A549 (cell line): Measurements from ENCODE around the gene ANKRD36. TPM values are rescaled to one million over a fixed set of nuclear protein-coding genes. Genes with fewer than 3 reads are reported as not detected.
"Not testable (repeated sequence)": the region's sequence is repeated elsewhere in the genome, so short reads cannot be mapped to it uniquely, and the experiment has no call there.

Experiments
- ATAC-seq, 2 experiments: fragments of 200-7000 bp in 1 of 2; fragments of >200 bp in 1 of 2; cut with Nextera tagmentation in 1 of 2; cut with Tn5 transposase in 1 of 2; 3 replicates each; pipeline versions ENCODE4 v1.8.0 to v1.9.1; 2018 to 2020; ENCODE audit warnings: mild to moderate bottlenecking in 1 of 2, moderate library complexity in 1 of 2
- CTCF ChIA-PET: fragments of 300-600 bp; sonication (Branson Sonifier 250); formaldehyde crosslinking; extraction: SDS; loops from one replicate; lab custom pipeline; 2021; ENCODE audit warnings: antibody characterized with exemption, inconsistent platforms; lab: Yijun Ruan, JAX
- POLR2A ChIA-PET: fragments of 350-600 bp; formaldehyde crosslinking; extraction: SDS; loops from one replicate; lab custom pipeline; 2021; ENCODE audit warnings: antibody characterized with exemption, inconsistent platforms; lab: Yijun Ruan, JAX
- DNase-seq, 2 experiments: peaks; one replicate each; pipeline versions ENCODE4 v3.0.0 to v3.0.0-alpha.2; 2011 to 2016; ENCODE audit warnings: low read depth in 1 of 2, low spot score in 1 of 2
- FAIRE-seq: peaks from 2 replicates; lab custom pipeline; 2011; peaks lifted over from hg19 to GRCh38; lab: Jason Lieb, UNC
- H3K27ac ChIP-seq, 2 experiments: fragments of >200 bp; sonication (Bioruptor Twin); formaldehyde crosslinking; 3 replicates each; pipeline ENCODE4 v1.5.1; 2016 to 2017
- H3K4me1 ChIP-seq: fragments of >200 bp; sonication (Bioruptor Twin); formaldehyde crosslinking; 3 replicates; pipeline ENCODE4 v1.6.1; 2016
- H3K4me2 ChIP-seq: fragments of >200 bp; sonication (Bioruptor Twin); formaldehyde crosslinking; 3 replicates; pipeline ENCODE4 v1.6.1; 2016
- H3K4me3 ChIP-seq: fragments of >200 bp; sonication (Bioruptor Twin); formaldehyde crosslinking; 3 replicates; pipeline ENCODE4 v1.5.1; 2016
- H3K9me3 ChIP-seq: fragments of >200 bp; sonication (Bioruptor Twin); formaldehyde crosslinking; 3 replicates; pipeline ENCODE4 v1.6.1; 2016
- ESRRA ChIP-seq: fragments of 150-350 bp; IDR thresholded peaks from 2 replicates; pipeline ENCODE4 v1.6.1; 2014; ENCODE audit warnings: mild to moderate bottlenecking, low read length, borderline replicate concordance
- FOSB ChIP-seq: fragments of 250-450 bp; sonication (Bioruptor Pico); IDR thresholded peaks from 2 replicates; pipeline ENCODE4 v1.5.0; 2020; ENCODE audit warnings: mild to moderate bottlenecking, moderate library complexity
- HMGXB4 ChIP-seq: fragments of 250-450 bp; sonication (Bioruptor Pico); IDR thresholded peaks from 2 replicates; pipeline ENCODE4 v1.5.0; 2021; ENCODE audit warnings: mild to moderate bottlenecking, moderate library complexity, borderline replicate concordance
- NPAS2 ChIP-seq: fragments of 250-450 bp; sonication (Bioruptor Pico); IDR thresholded peaks from 2 replicates; pipeline ENCODE4 v1.8.0; 2022; ENCODE audit warnings: mild to moderate bottlenecking, moderate library complexity, borderline replicate concordance
- POLR2A ChIP-seq: IDR thresholded peaks from 2 replicates; pipeline ENCODE4 v1.6.1; 2012; ENCODE audit warnings: mild to moderate bottlenecking, low read length
- RAD21 ChIP-seq, 2 experiments: fragments of >200 bp in 1 of 2; sonication (Bioruptor Twin) in 1 of 2; formaldehyde crosslinking in 1 of 2; IDR thresholded peaks in 1 of 2; conservative IDR thresholded peaks in 1 of 2; 2 replicates in 1 of 2; 3 replicates in 1 of 2; pipeline ENCODE4 v1.6.1; 2012 to 2018; ENCODE audit warnings: inconsistent platforms in 1 of 2
- REST ChIP-seq: fragments of 200-600 bp; sonication (generic); IDR thresholded peaks from 2 replicates; pipeline ENCODE4 v1.6.1; 2016; ENCODE audit warnings: antibody characterized with exemption, mild to moderate bottlenecking, moderate library complexity
- WGBS: methylation state at CpG from one replicate; pipeline ENCODE4 v1.1.6; 2017; ENCODE audit errors: missing lambda C conversion rate; 5-methylcytosine and 5-hydroxymethylcytosine counted together
- polyA plus RNA-seq, 4 experiments: library from polyadenylated mRNA; depleted of rRNA in 3 of 4; stranded (reverse); fragments of >200 nt; fragmentation: RNase III in 1 of 4; extraction: RNeasy Plus Mini Kit Qiagen cat#74134 plus additional on column Dnase treatment in 1 of 4; gene quantifications; 2 replicates in 3 of 4; 3 replicates in 1 of 4; pipeline ENCODE4 v1.2.3, GENCODE V29; 2011 to 2017

The ANKRD36 gene
- polyA plus RNA-seq, 2 of the 4 experiments (the other 2 are of a cell fraction) = 4.5 to 15.0 TPM

DNA sequence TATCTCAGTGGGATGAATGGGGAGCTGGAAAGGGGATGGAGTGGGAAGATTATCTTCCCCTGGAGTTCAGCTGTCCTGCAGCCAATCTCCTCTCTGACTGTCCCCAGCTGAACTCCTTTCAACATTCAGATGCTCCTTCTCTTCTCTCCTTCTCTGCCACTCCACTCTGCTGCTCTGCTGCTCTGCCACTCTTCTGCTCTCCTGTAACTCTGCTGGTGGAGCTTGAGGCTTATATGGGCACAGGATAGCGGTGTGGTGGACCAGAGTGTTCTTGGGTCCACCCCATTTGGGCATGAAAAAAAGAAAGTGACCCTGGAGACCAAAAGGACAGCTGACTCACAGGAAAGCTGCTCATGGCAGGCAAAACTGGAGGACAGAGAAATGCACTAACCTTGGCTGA is 44.9 kb upstream of the ANKRD36 start:
- Histone ChIP-seq H3K9me3 (no peaks in the 10 kb centered on the region), H3K4me1 (no peaks in the 10 kb centered on the region), H3K27ac (no peak overlapping the region), H3K4me3 (no peak overlapping the region), H3K4me2 (no peak overlapping the region)
- DNase-seq = no peak
- peak in 1 of 2 experiments; percentile 56; a peak in 3 of 6 replicates for ATAC-seq
- WGBS = 8% methylated on average over 1 of the region's 1 CpG
- CTCF ChIA-PET = no interaction called here
- POLR2A ChIA-PET = no interaction called here
- TF ChIP-seq FOSB (CRISPR knock-in tag) (no peak), RAD21 (conservative IDR thresholded peaks at IDR 0.05 in 1 of 2, IDR thresholded peaks at IDR 0.05 in 1 of 2) (no peak), HMGXB4 (CRISPR knock-in tag) (no peak), POLR2A (no peak), ESRRA (no peak), NPAS2 (no peak), REST (no peak)
- FAIRE-seq = no peak

- POLR2A ChIA-PET, H3K4me2 ChIP-seq, H3K4me3 ChIP-seq, ATAC-seq, CTCF ChIA-PET, H3K27ac ChIP-seq, DNase-seq, H3K9me3 ChIP-seq, H3K4me1 ChIP-seq, FAIRE-seq: not testable (repeated sequence)
- 50% methylated on average over 3 of the region's 5 CpGs for WGBS
Measured at GRCh38 chr2:97068722-97069121, 44.2 kb upstream of the ANKRD36 start.

DNA sequence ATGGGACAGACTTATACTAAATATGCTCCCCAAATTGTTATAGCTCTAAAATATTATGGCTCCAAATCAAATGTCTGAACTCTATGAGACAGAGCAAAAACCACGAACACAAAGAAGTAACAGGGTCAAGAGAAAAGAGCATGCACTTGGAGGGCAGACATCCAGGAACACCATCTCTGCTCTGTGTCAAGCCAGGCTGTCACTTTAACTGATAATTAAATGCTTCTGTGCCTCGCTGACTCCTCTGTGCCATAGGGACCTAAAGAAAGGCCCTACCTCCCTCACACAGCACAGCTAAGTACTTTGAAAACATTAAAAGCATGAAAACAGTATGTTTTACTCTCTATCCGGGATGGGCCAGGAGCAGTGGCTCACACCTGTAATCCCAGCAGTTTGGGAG is 42.0 kb upstream of the ANKRD36 start:
- POLR2A ChIA-PET = not testable (repeated sequence)

DNA sequence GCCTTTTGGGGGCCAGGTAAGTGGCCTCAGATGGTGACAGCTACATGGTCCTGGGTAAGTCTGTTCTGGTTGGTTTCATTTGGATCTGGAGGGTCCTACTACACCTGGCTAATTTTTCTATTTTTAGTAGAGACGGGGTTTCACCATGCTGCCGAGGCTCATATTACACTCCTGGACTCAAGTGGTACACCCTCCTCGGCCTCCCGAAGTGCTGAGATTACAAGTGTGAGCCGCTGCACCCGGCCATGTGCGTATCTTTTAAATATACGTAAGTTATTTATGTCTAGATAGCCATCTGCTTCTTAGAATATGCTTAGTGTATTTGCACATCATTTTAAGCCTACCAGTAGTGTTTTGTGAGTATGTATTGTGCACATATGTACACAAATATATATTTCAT is 35.7 kb upstream of the ANKRD36 start:
- H3K4me2 ChIP-seq, H3K4me1 ChIP-seq, ATAC-seq, FAIRE-seq, POLR2A ChIA-PET, H3K9me3 ChIP-seq, CTCF ChIA-PET, H3K4me3 ChIP-seq, H3K27ac ChIP-seq, DNase-seq: not testable (repeated sequence)
- 54% methylated on average over 8 of the region's 8 CpGs for WGBS

More for the DNA sequence above, 42.0 kb upstream of the ANKRD36 start:
- 29% methylated on average over 2 of the region's 3 CpGs for WGBS
- H3K9me3 ChIP-seq, H3K4me2 ChIP-seq, H3K4me3 ChIP-seq, CTCF ChIA-PET, H3K27ac ChIP-seq, ATAC-seq, DNase-seq, H3K4me1 ChIP-seq, FAIRE-seq: not testable (repeated sequence)

DNA sequence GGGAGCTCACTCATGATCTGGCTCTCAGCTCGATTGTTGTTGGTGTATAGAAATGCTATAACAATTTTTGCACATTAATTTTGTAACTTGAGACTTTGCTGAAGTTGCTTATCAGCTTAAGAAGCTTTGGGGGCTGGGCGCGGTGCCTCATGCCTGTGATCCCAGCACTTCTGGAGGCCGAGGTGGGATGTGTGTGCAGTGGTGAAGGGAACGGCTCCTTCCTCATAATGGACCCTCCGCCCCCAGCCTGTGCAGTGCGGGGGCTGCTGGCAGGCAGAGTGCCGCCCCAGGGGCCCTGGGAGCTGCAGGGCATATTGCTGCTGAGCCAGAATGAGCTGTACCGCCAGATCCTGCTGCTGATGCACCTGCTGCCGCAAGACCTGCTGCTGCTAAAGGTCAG is 32.1 kb upstream of the ANKRD36 start:
- ATAC-seq, DNase-seq, H3K9me3 ChIP-seq, CTCF ChIA-PET, FAIRE-seq, H3K4me1 ChIP-seq, POLR2A ChIA-PET, H3K4me3 ChIP-seq, H3K4me2 ChIP-seq, H3K27ac ChIP-seq: not testable (repeated sequence)
- 58% methylated on average over 6 of the region's 10 CpGs for WGBS

DNA sequence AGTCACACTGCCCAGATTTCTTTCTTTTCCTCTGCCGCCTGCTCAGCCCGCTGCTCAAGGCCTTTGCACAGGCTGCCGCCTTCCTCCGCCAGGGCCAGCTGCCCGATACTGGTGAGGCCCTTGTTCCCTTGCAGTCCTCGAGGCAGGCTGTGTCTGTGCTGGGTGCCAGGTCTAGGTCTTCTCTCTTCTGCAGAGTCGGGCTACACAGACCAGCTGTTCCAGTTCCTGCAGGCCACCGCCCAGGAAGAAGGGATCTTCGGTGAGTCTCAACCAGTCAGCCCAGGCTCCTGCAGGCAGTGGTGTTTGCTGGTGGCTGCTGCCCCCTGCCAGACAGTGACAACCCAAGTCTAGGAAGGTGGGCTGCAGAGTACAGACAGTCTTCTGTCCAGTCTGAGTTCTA is 30.7 kb upstream of the ANKRD36 start:
- POLR2A ChIA-PET, DNase-seq, H3K4me3 ChIP-seq, CTCF ChIA-PET, H3K4me2 ChIP-seq, FAIRE-seq, H3K4me1 ChIP-seq, H3K27ac ChIP-seq, H3K9me3 ChIP-seq: not testable (repeated sequence)
- peak; percentile 52 to 66; a peak in 5 of 6 replicates for ATAC-seq
- WGBS = 59% methylated on average over 4 of the region's 9 CpGs

- H3K27ac ChIP-seq, H3K9me3 ChIP-seq, DNase-seq, H3K4me3 ChIP-seq, POLR2A ChIA-PET, FAIRE-seq, ATAC-seq, H3K4me2 ChIP-seq, H3K4me1 ChIP-seq, CTCF ChIA-PET: not testable (repeated sequence)
- WGBS = 86% methylated on average over 7 of the region's 7 CpGs
Measured at GRCh38 chr2:97083516-97083915, 29.4 kb upstream of the ANKRD36 start.

DNA sequence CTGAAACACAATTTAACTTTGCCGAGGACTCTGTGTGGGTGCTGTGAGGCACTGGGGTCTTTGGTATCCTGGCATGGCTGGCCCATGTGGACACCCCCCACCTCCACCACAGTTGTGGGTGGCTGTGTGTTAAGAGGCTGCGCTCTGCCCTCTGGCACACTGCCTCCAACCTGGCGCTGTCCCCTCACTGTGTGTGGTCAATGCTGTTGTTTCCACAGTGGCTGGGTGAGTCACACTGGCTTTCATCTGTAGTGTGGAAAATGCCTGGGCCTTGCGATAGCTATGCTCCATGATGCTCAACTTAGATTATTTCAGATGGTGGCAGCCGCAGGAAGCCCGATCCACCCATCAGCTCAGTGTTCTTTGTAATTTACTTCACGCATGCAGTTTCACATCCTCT is 27.9 kb upstream of the ANKRD36 start:
- ATAC-seq = peak in 1 of 2 experiments; percentile 38; a peak in 2 of 6 replicates
- CTCF ChIA-PET = not testable (repeated sequence)

More for the DNA sequence above, 27.9 kb upstream of the ANKRD36 start:
- FAIRE-seq, H3K9me3 ChIP-seq, POLR2A ChIA-PET, H3K27ac ChIP-seq, H3K4me2 ChIP-seq, H3K4me1 ChIP-seq, DNase-seq, H3K4me3 ChIP-seq: not testable (repeated sequence)
- WGBS = 92% methylated on average over 2 of the region's 7 CpGs
